ENCODE data around the gene FBXL2. TPM values are rescaled to one million over a fixed set of nuclear protein-coding genes. Genes with fewer than 3 reads are reported as not detected.

FBXL2 gene
- total RNA-seq, 3 donors from 2014 or later = not detected

- no peak for DNase-seq
- peaks cover 4% of the 10 kb centered on the region for H3K9me3 Mint-ChIP-seq
- ATAC-seq = no peak
- peaks cover 22% of the 10 kb centered on the region for H3K27me3 Mint-ChIP-seq (ENCODE audit: low read depth)
- no peaks in the 10 kb centered on the region for H3K36me3 Mint-ChIP-seq (ENCODE audit: insufficient read depth)
- H3K4me3 Mint-ChIP-seq = no peak overlapping the region
- no peaks in the 10 kb centered on the region for H3K4me1 Mint-ChIP-seq (ENCODE audit: low read depth)
These were observed 5.9 kb upstream of the FBXL2 start for GRCh38 chr3:33271324-33271723.

- no peak for ATAC-seq
- Mint-ChIP-seq H3K27me3 (ENCODE audit: low read depth) (peaks cover 35% of the 10 kb centered on the region), H3K4me3 (no peak overlapping the region), H3K36me3 (ENCODE audit: insufficient read depth) (no peaks in the 10 kb centered on the region), H3K4me1 (ENCODE audit: low read depth) (peaks cover 5% of the 10 kb centered on the region), H3K9me3 (no peaks in the 10 kb centered on the region)
- DNase-seq = no peak
These were observed 3.6 kb upstream of the FBXL2 start for GRCh38 chr3:33273628-33274027.

GRCh38 chr3:33278163-33278562, 921 bp downstream of the FBXL2 start:
- DNase-seq (no peak), ATAC-seq (no peak)
- H3K4me3 Mint-ChIP-seq = no peak overlapping the region
- H3K36me3 Mint-ChIP-seq (ENCODE audit: insufficient read depth) = no peaks in the 10 kb centered on the region
- no peaks in the 10 kb centered on the region for H3K9me3 Mint-ChIP-seq
- H3K4me1 Mint-ChIP-seq (ENCODE audit: low read depth) = peaks cover 5% of the 10 kb centered on the region
- H3K27me3 Mint-ChIP-seq (ENCODE audit: low read depth) = peaks cover 44% of the 10 kb centered on the region

- ATAC-seq (no peak), DNase-seq (no peak)
- H3K4me3 Mint-ChIP-seq = no peak overlapping the region
- H3K27me3 Mint-ChIP-seq (ENCODE audit: low read depth) = peaks cover 53% of the 10 kb centered on the region
- no peaks in the 10 kb centered on the region for H3K4me1 Mint-ChIP-seq (ENCODE audit: low read depth)
- H3K36me3 Mint-ChIP-seq (ENCODE audit: insufficient read depth) = no peaks in the 10 kb centered on the region
- H3K9me3 Mint-ChIP-seq = peaks cover 33% of the 10 kb centered on the region
These were observed 10.5 kb downstream of the FBXL2 start for GRCh38 chr3:33287672-33288282.

- DNase-seq (no peak), ATAC-seq (no peak)
- Mint-ChIP-seq H3K27me3 (ENCODE audit: low read depth) (no peaks in the 10 kb centered on the region), H3K36me3 (ENCODE audit: insufficient read depth) (no peaks in the 10 kb centered on the region), H3K4me3 (no peak overlapping the region), H3K4me1 (ENCODE audit: low read depth) (no peaks in the 10 kb centered on the region), H3K9me3 (no peaks in the 10 kb centered on the region)
These were observed 22.3 kb downstream of the FBXL2 start for GRCh38 chr3:33299395-33300081.

- Mint-ChIP-seq H3K36me3 (ENCODE audit: insufficient read depth) (no peaks in the 10 kb centered on the region), H3K27me3 (ENCODE audit: low read depth) (peaks cover 13% of the 10 kb centered on the region), H3K4me3 (no peak overlapping the region), H3K4me1 (ENCODE audit: low read depth) (no peaks in the 10 kb centered on the region), H3K9me3 (peaks cover 7% of the 10 kb centered on the region)
- no peak for DNase-seq
- ATAC-seq = no peak
These were observed 35.1 kb downstream of the FBXL2 start for GRCh38 chr3:33312361-33312760.

GRCh38 chr3:33313331-33313730, 36.1 kb downstream of the FBXL2 start:
- peaks cover 7% of the 10 kb centered on the region for H3K9me3 Mint-ChIP-seq
- no peak for ATAC-seq
- H3K4me1 Mint-ChIP-seq (ENCODE audit: low read depth) = peaks cover 2% of the 10 kb centered on the region
- H3K36me3 Mint-ChIP-seq (ENCODE audit: insufficient read depth) = no peaks in the 10 kb centered on the region
- H3K4me3 Mint-ChIP-seq = no peak overlapping the region
- H3K27me3 Mint-ChIP-seq (ENCODE audit: low read depth) = peaks cover 13% of the 10 kb centered on the region
- DNase-seq = no peak

GRCh38 chr3:33314993-33315392, 37.8 kb downstream of the FBXL2 start:
- ATAC-seq (no peak), DNase-seq (no peak)
- peaks cover 14% of the 10 kb centered on the region for H3K27me3 Mint-ChIP-seq (ENCODE audit: low read depth)
- no peak overlapping the region for H3K4me3 Mint-ChIP-seq
- no peaks in the 10 kb centered on the region for H3K36me3 Mint-ChIP-seq (ENCODE audit: insufficient read depth)
- peaks cover 4% of the 10 kb centered on the region for H3K4me1 Mint-ChIP-seq (ENCODE audit: low read depth)
- peaks cover 7% of the 10 kb centered on the region for H3K9me3 Mint-ChIP-seq

- Mint-ChIP-seq H3K4me3 (no peak overlapping the region), H3K4me1 (ENCODE audit: low read depth) (peaks cover 4% of the 10 kb centered on the region), H3K9me3 (peaks cover 7% of the 10 kb centered on the region), H3K27me3 (ENCODE audit: low read depth) (peaks cover 15% of the 10 kb centered on the region), H3K36me3 (ENCODE audit: insufficient read depth) (no peaks in the 10 kb centered on the region)
- ATAC-seq (no peak), DNase-seq (no peak)
These were observed 38.6 kb downstream of the FBXL2 start for GRCh38 chr3:33315826-33316225.

GRCh38 chr3:33317963-33318709, 40.9 kb downstream of the FBXL2 start:
- H3K4me1 Mint-ChIP-seq (ENCODE audit: low read depth) = peaks cover 4% of the 10 kb centered on the region
- ATAC-seq (no peak), DNase-seq (no peak)
- H3K9me3 Mint-ChIP-seq = no peaks in the 10 kb centered on the region
- H3K36me3 Mint-ChIP-seq (ENCODE audit: insufficient read depth) = no peaks in the 10 kb centered on the region
- peaks cover 15% of the 10 kb centered on the region for H3K27me3 Mint-ChIP-seq (ENCODE audit: low read depth)
- no peak overlapping the region for H3K4me3 Mint-ChIP-seq

GRCh38 chr3:33318710-33319380, 41.6 kb downstream of the FBXL2 start:
- Mint-ChIP-seq H3K36me3 (ENCODE audit: insufficient read depth) (no peaks in the 10 kb centered on the region), H3K4me1 (ENCODE audit: low read depth) (peaks cover 4% of the 10 kb centered on the region), H3K9me3 (no peaks in the 10 kb centered on the region), H3K4me3 (no peak overlapping the region), H3K27me3 (ENCODE audit: low read depth) (peaks cover 16% of the 10 kb centered on the region)
- no peak for DNase-seq
- no peak for ATAC-seq

GRCh38 chr3:33322412-33322811, 45.2 kb downstream of the FBXL2 start:
- no peak overlapping the region for H3K4me3 Mint-ChIP-seq
- no peaks in the 10 kb centered on the region for H3K36me3 Mint-ChIP-seq (ENCODE audit: insufficient read depth)
- H3K9me3 Mint-ChIP-seq = no peaks in the 10 kb centered on the region
- H3K4me1 Mint-ChIP-seq (ENCODE audit: low read depth) = peaks cover 4% of the 10 kb centered on the region
- DNase-seq = no peak
- no peak for ATAC-seq
- H3K27me3 Mint-ChIP-seq (ENCODE audit: low read depth) = peaks cover 16% of the 10 kb centered on the region

GRCh38 chr3:33331414-33331813, 54.2 kb downstream of the FBXL2 start:
- DNase-seq = no peak
- Mint-ChIP-seq H3K36me3 (ENCODE audit: insufficient read depth) (no peaks in the 10 kb centered on the region), H3K4me3 (no peak overlapping the region), H3K4me1 (ENCODE audit: low read depth) (no peaks in the 10 kb centered on the region), H3K9me3 (peaks cover 14% of the 10 kb centered on the region), H3K27me3 (ENCODE audit: low read depth) (peaks cover 8% of the 10 kb centered on the region)
- ATAC-seq = no peak

GRCh38 chr3:33334364-33334763, 57.1 kb downstream of the FBXL2 start:
- Mint-ChIP-seq H3K4me1 (ENCODE audit: low read depth) (no peaks in the 10 kb centered on the region), H3K4me3 (no peak overlapping the region), H3K9me3 (peaks cover 14% of the 10 kb centered on the region), H3K27me3 (ENCODE audit: low read depth) (peaks cover 4% of the 10 kb centered on the region), H3K36me3 (ENCODE audit: insufficient read depth) (no peaks in the 10 kb centered on the region)
- DNase-seq (no peak), ATAC-seq (no peak)

Data from activated T-cell treated with anti-CD3 and anti-CD28 coated beads, Interleukin-2, amount 50 U/mL, for 4 hours (primary cell).